Prostate gland (tissue), 2 donors: ENCODE results near the gene CDK16. TPM values are rescaled to one million over a fixed set of nuclear protein-coding genes. Genes with fewer than 3 reads are reported as not detected.

ENCODE experiments used
- DNase-seq: peaks from one replicate; pipeline ENCODE4 v3.0.0-alpha.2; 2019; ENCODE audit warnings: low spot score
- H3K27ac ChIP-seq, 2 donors: fragments of 200-600 bp; sonication (generic); 2 replicates each; pipeline ENCODE4 v1.5.1; 2017 to 2019
- H3K27me3 ChIP-seq: fragments of 200-600 bp; sonication (generic); replicated peaks from 2 replicates; pipeline ENCODE4 v1.5.1; 2019; ENCODE audit not compliant: insufficient read depth
- H3K36me3 ChIP-seq, 2 donors: fragments of 200-600 bp; sonication (generic); 1 replicate in 1 of 2; 2 replicates in 1 of 2; pipeline versions ENCODE4 v1.5.1 to v1.8.1; 2017 to 2019
- H3K4me1 ChIP-seq: fragments of 200-600 bp; sonication (generic); replicated peaks from 2 replicates; pipeline ENCODE4 v1.5.1; 2019
- H3K4me3 ChIP-seq, 2 donors: fragments of 200-600 bp; sonication (generic); 2 replicates each; pipeline ENCODE4 v1.5.1; 2017 to 2019
- H3K9me3 ChIP-seq: fragments of 200-600 bp; sonication (generic); 2 replicates; pipeline ENCODE4 v1.5.1; 2017
- POLR2A ChIP-seq: fragments of 450-650 bp; IDR thresholded peaks from one replicate; pipeline ENCODE4 v1.6.1; 2016; ENCODE audit warnings: antibody characterized with exemption, mild to moderate bottlenecking
- POLR2AphosphoS5 ChIP-seq: sonication (generic); formaldehyde crosslinking; IDR thresholded peaks from one replicate; pipeline ENCODE4 v1.6.1; 2017; ENCODE audit warnings: antibody characterized with exemption
- WGBS: methylation state at CpG from one replicate; pipeline ENCODE4 v1.1.5; 2018; 5-methylcytosine and 5-hydroxymethylcytosine counted together
- intact Hi-C: fragments of 100-400 bp; cut with DNase I; formaldehyde crosslinking; loops from one replicate; pipeline ENCODE4 v1.14.2; 2022
- total RNA-seq, 2 donors: library from RNA; depleted of rRNA; stranded (reverse); fragments of >200 nt; gene quantifications; one replicate each; pipeline ENCODE4 v1.1.0, GENCODE V29; 2016
- TF ChIP-seq, protein P1 (sequence below), 4 experiments: fragments of 200-600 bp in 2 of 4; fragments of 450-650 bp in 2 of 4; sonication (generic) in 2 of 4; IDR thresholded peaks; 1 replicate in 3 of 4; 2 replicates in 1 of 4; pipeline ENCODE4 v1.5.1; 2016 to 2019; ENCODE audit warnings: antibody characterized with exemption in 4 of 4, mild to moderate bottlenecking in 2 of 4, moderate library complexity in 2 of 4

Gene CDK16
- total RNA-seq, 2 donors from 2014 or later = 63.5 to 173 TPM

DNA sequence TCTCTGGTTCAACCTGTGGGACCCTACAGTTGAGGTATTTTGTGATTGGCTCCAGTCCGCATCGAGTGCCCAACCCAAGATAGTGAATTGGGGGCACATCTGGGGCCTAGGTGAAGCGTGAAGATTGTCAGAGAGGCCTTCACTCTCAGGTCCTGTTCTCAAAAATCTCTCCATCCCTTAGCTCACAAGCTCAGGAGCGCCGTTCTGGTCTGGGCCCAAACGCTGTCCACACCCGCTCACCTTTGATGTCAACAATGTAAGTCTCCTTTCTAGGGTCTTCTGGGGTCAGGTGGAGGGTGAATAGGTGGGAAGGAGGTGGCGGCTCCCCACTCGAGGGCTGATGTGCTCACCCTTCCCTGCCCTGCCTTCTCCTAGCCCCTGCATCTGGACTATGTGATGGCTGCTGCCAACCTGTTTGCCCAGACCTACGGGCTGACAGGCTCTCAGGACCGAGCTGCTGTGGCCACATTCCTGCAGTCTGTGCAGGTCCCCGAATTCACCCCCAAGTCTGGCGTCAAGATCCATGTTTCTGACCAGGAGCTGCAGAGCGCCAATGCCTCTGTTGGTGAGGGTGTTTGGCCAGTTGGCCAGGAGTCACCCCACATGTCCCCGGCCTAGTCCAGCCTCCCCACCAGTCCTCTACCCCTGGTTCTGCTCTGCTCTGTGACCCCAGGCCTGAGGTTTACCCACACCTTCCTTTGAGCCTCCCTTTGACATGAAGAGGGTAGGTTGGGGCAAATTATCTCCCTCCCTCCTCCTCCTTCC is 7.6 kb upstream of the CDK16 start:
- H3K4me3 ChIP-seq = no peak overlapping the region
- H3K36me3 ChIP-seq = no peaks in the 10 kb centered on the region
- no peaks in the 10 kb centered on the region for H3K4me1 ChIP-seq
- no peaks in the 10 kb centered on the region for H3K9me3 ChIP-seq
- 85% methylated on average over 12 of the region's 15 CpGs for WGBS
- no peaks in the 10 kb centered on the region for H3K27me3 ChIP-seq
- intact Hi-C loops = no loop called here
- H3K27ac ChIP-seq = no peak overlapping the region
- TF ChIP-seq, protein P1, sequence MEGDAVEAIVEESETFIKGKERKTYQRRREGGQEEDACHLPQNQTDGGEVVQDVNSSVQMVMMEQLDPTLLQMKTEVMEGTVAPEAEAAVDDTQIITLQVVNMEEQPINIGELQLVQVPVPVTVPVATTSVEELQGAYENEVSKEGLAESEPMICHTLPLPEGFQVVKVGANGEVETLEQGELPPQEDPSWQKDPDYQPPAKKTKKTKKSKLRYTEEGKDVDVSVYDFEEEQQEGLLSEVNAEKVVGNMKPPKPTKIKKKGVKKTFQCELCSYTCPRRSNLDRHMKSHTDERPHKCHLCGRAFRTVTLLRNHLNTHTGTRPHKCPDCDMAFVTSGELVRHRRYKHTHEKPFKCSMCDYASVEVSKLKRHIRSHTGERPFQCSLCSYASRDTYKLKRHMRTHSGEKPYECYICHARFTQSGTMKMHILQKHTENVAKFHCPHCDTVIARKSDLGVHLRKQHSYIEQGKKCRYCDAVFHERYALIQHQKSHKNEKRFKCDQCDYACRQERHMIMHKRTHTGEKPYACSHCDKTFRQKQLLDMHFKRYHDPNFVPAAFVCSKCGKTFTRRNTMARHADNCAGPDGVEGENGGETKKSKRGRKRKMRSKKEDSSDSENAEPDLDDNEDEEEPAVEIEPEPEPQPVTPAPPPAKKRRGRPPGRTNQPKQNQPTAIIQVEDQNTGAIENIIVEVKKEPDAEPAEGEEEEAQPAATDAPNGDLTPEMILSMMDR (IDR thresholded peaks at IDR 0.05) = no peak
- TF ChIP-seq POLR2AphosphoS5 (no peak), POLR2A (no peak)
- no peak for DNase-seq

DNA sequence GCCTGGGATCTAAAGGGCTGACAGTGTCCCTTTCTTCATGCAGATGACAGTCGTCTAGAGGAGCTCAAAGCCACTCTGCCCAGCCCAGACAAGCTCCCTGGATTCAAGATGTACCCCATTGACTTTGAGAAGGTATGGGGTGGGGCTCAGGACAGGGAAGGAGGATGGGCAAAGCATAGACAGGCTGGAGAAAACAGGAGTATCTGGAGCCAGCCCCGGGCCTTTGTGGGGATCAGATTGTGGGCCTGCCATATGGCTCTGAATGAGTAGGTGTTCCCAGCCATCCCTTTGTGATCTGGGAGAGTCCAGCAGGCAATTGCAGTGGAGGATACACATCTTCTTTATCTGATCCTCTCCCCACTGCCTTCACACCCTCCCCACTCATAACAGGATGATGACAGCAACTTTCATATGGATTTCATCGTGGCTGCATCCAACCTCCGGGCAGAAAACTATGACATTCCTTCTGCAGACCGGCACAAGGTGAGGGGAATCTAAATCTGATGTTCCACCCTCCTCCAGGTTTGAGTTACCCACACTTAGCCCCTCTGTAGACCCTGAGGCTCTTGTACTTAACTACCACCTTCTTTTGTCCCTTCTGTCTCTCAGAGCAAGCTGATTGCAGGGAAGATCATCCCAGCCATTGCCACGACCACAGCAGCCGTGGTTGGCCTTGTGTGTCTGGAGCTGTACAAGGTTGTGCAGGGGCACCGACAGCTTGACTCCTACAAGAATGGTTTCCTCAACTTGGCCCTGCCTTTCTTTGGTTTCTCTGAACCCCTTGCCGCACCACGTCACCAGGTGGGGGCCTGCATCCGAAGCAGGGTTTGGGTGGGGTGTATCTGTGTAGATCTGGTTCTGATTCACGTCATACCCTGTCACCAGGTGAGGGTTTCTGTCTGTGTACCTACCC is 5.8 kb upstream of the CDK16 start:
- H3K27ac ChIP-seq = no peak overlapping the region
- intact Hi-C loops = no loop called here
- 87% methylated on average over 10 of the region's 12 CpGs for WGBS
- TF ChIP-seq, protein P1 (IDR thresholded peaks at IDR 0.05) = no peak
- TF ChIP-seq POLR2AphosphoS5 (no peak), POLR2A (no peak)
- DNase-seq = no peak
- H3K36me3 ChIP-seq = no peaks in the 10 kb centered on the region
- no peak overlapping the region for H3K4me3 ChIP-seq
- H3K27me3 ChIP-seq = no peaks in the 10 kb centered on the region
- no peaks in the 10 kb centered on the region for H3K4me1 ChIP-seq
- no peaks in the 10 kb centered on the region for H3K9me3 ChIP-seq

DNA sequence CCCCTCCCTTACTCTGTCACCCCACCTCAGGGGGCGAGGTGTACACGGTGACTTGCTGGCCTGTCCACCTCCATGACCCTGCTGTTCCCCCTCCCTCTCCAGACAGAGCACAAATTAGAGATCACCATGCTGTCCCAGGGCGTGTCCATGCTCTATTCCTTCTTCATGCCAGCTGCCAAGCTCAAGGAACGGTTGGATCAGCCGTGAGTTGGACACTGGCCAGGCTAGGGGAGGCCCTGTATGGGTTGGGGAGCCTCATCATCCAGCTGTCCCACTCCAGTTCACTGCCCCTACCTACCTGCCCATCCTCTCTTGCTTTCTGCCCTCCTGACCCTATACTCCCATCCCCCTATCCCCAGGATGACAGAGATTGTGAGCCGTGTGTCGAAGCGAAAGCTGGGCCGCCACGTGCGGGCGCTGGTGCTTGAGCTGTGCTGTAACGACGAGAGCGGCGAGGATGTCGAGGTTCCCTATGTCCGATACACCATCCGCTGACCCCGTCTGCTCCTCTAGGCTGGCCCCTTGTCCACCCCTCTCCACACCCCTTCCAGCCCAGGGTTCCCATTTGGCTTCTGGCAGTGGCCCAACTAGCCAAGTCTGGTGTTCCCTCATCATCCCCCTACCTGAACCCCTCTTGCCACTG is 3.9 kb upstream of the CDK16 start:
- no peak overlapping the region for H3K4me3 ChIP-seq
- TF ChIP-seq, protein P1 (IDR thresholded peaks at IDR 0.05) = no peak
- TF ChIP-seq POLR2A = no peak
- no peak for TF ChIP-seq POLR2AphosphoS5
- H3K36me3 ChIP-seq = no peaks in the 10 kb centered on the region
- intact Hi-C loops = loop anchor here (5.0 kb wide), 1 partner anchor 148 kb away; no protein-coding TSS in a partner anchor
- H3K4me1 ChIP-seq = no peaks in the 10 kb centered on the region
- H3K27ac ChIP-seq = no peak overlapping the region
- no peaks in the 10 kb centered on the region for H3K9me3 ChIP-seq
- DNase-seq = no peak
- H3K27me3 ChIP-seq = no peaks in the 10 kb centered on the region
- 78% methylated on average over 20 of the region's 20 CpGs for WGBS

DNA sequence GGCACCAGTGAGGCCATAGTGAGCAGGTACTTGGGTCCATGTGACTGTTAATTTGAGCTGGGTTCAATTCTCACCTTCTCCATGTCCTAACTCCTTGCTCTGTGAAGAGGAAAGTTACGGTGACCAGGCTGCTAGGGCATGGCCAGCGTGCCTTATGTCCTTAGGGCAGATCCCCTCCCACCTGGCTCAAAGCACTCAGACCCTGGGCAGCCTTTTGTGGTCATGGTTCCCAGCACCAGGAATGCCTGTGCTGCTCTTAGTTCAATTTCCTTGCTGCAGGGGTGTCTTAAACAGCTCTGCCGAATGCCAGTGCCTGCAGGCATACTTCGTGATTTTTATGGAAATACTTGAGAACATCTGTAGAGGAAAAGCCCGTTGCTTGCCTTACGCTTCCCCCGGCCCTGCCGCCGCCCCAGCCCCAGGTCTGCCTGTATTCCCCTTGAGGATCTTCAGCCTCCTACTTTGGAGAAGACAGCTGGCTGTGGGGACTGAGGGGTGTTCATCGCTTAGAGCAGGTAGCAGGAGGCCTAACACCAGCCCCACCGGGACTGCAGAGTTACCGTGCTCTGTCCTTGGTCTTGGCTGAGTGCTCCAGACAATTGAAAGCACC is 3.1 kb upstream of the CDK16 start:
- intact Hi-C loops = loop anchor here (5.0 kb wide), 1 partner anchor 147 kb away; no protein-coding TSS in a partner anchor
- no peak for TF ChIP-seq POLR2A
- TF ChIP-seq, protein P1 (IDR thresholded peaks at IDR 0.05) = no peak
- TF ChIP-seq POLR2AphosphoS5 = no peak
- WGBS = 60% methylated on average over 9 of the region's 12 CpGs
- Histone ChIP-seq H3K27ac (peak overlapping the region in 1 of 2 donors; percentile 97), H3K9me3 (no peaks in the 10 kb centered on the region), H3K4me1 (no peaks in the 10 kb centered on the region), H3K4me3 (no peak overlapping the region), H3K36me3 (no peaks in the 10 kb centered on the region), H3K27me3 (no peaks in the 10 kb centered on the region)
- no peak for DNase-seq
